Mucosa of stomach (tissue), 1 donor: Measurements from ENCODE around the gene DNAJC5G.

Experiments
- H3K27me3 ChIP-seq: one replicate; pipeline ENCODE4 v1.7.0; 2013; ENCODE audit warnings: mild to moderate bottlenecking, low read length; ENCODE audit not compliant: control insufficient read depth, insufficient read depth
- H3K36me3 ChIP-seq: one replicate; pipeline ENCODE4 v1.7.0; 2013; ENCODE audit warnings: low read length; ENCODE audit not compliant: control insufficient read depth, insufficient read depth
- H3K4me1 ChIP-seq: one replicate; pipeline ENCODE4 v1.7.0; 2013; ENCODE audit warnings: mild to moderate bottlenecking, low read length; ENCODE audit not compliant: control insufficient read depth, insufficient read depth
- H3K4me3 ChIP-seq: one replicate; pipeline ENCODE4 v1.7.0; 2013; ENCODE audit warnings: low read length
- H3K9ac ChIP-seq: one replicate; pipeline ENCODE4 v1.7.0; 2013; ENCODE audit warnings: mild to moderate bottlenecking, low read length, moderate library complexity
- H3K9me3 ChIP-seq: one replicate; pipeline ENCODE4 v1.7.0; 2013; ENCODE audit warnings: mild to moderate bottlenecking, low read length, moderate library complexity; ENCODE audit not compliant: control insufficient read depth
- donor health status: Pancreatic carcinoma.

The DNAJC5G gene

GRCh38 chr2:27275211-27276150 is at the start of gene DNAJC5G:
Gene DNAJC5G, plus strand, starts transcription at chr2:27275433. Its CDS starts 1,296 bp downstream, at chr2:27276729.
- H3K9me3 ChIP-seq, result no peaks in the 10 kb centered on the region
- no peak within 1 kb of the TSS for H3K9ac ChIP-seq
- no peaks in the 10 kb centered on the region for H3K4me1 ChIP-seq
- H3K27me3 ChIP-seq, result peaks cover 10% of the 10 kb centered on the region
- no peak within 1 kb of the TSS for H3K4me3 ChIP-seq
- H3K36me3 ChIP-seq, result no peaks in the 10 kb centered on the region

- Histone ChIP-seq H3K4me1 (no peaks in the 10 kb centered on the region), H3K9me3 (no peaks in the 10 kb centered on the region), H3K27me3 (no peaks in the 10 kb centered on the region), H3K9ac (no peak overlapping the region), H3K4me3 (no peak overlapping the region), H3K36me3 (peaks cover 7% of the 10 kb centered on the region)
Measured at GRCh38 chr2:27225526-27225925, 49.7 kb upstream of the DNAJC5G start.

GRCh38 chr2:27227501-27227900 is 47.7 kb upstream of the DNAJC5G start:
- no peaks in the 10 kb centered on the region for H3K4me1 ChIP-seq
- no peaks in the 10 kb centered on the region for H3K27me3 ChIP-seq
- no peak overlapping the region for H3K9ac ChIP-seq
- H3K4me3 ChIP-seq, result no peak overlapping the region
- peaks cover 15% of the 10 kb centered on the region for H3K36me3 ChIP-seq
- no peaks in the 10 kb centered on the region for H3K9me3 ChIP-seq

- H3K9me3 ChIP-seq, result no peaks in the 10 kb centered on the region
Measured at GRCh38 chr2:27231921-27232320, 43.3 kb upstream of the DNAJC5G start.

GRCh38 chr2:27233341-27233740 is 41.9 kb upstream of the DNAJC5G start:
- H3K4me3 ChIP-seq, result no peak overlapping the region
- no peaks in the 10 kb centered on the region for H3K27me3 ChIP-seq
- no peaks in the 10 kb centered on the region for H3K4me1 ChIP-seq
- no peaks in the 10 kb centered on the region for H3K9me3 ChIP-seq
- peaks cover 38% of the 10 kb centered on the region for H3K36me3 ChIP-seq
- no peak overlapping the region for H3K9ac ChIP-seq

More at GRCh38 chr2:27231921-27232320, 43.3 kb upstream of the DNAJC5G start:
- Histone ChIP-seq H3K4me1 (no peaks in the 10 kb centered on the region), H3K4me3 (no peak overlapping the region), H3K36me3 (peaks cover 28% of the 10 kb centered on the region), H3K9ac (no peak overlapping the region), H3K27me3 (no peaks in the 10 kb centered on the region)

GRCh38 chr2:27236136-27236535 is 39.1 kb upstream of the DNAJC5G start:
- Histone ChIP-seq H3K4me3 (no peak overlapping the region), H3K27me3 (no peaks in the 10 kb centered on the region), H3K36me3 (peaks cover 38% of the 10 kb centered on the region), H3K4me1 (no peaks in the 10 kb centered on the region), H3K9ac (no peak overlapping the region), H3K9me3 (no peaks in the 10 kb centered on the region)

- H3K4me1 ChIP-seq, result no peaks in the 10 kb centered on the region
- H3K36me3 ChIP-seq, result peaks cover 34% of the 10 kb centered on the region
- H3K4me3 ChIP-seq, result no peak overlapping the region
- no peaks in the 10 kb centered on the region for H3K27me3 ChIP-seq
- no peak overlapping the region for H3K9ac ChIP-seq
- H3K9me3 ChIP-seq, result no peaks in the 10 kb centered on the region
Measured at GRCh38 chr2:27236626-27237025, 38.6 kb upstream of the DNAJC5G start.

GRCh38 chr2:27237341-27237945 is 37.8 kb upstream of the DNAJC5G start:
- Histone ChIP-seq H3K9ac (no peak overlapping the region), H3K36me3 (peaks cover 29% of the 10 kb centered on the region), H3K4me3 (no peak overlapping the region), H3K27me3 (no peaks in the 10 kb centered on the region), H3K9me3 (no peaks in the 10 kb centered on the region), H3K4me1 (no peaks in the 10 kb centered on the region)

- Histone ChIP-seq H3K4me3 (no peak overlapping the region), H3K36me3 (peaks cover 20% of the 10 kb centered on the region), H3K9ac (no peak overlapping the region), H3K4me1 (no peaks in the 10 kb centered on the region), H3K27me3 (no peaks in the 10 kb centered on the region), H3K9me3 (no peaks in the 10 kb centered on the region)
Measured at GRCh38 chr2:27238976-27239375, 36.3 kb upstream of the DNAJC5G start.

- Histone ChIP-seq H3K36me3 (peaks cover 9% of the 10 kb centered on the region), H3K27me3 (no peaks in the 10 kb centered on the region), H3K9ac (no peak overlapping the region), H3K9me3 (no peaks in the 10 kb centered on the region), H3K4me1 (no peaks in the 10 kb centered on the region), H3K4me3 (no peak overlapping the region)
Measured at GRCh38 chr2:27240406-27240805, 34.8 kb upstream of the DNAJC5G start.

GRCh38 chr2:27241761-27242613 is 33.2 kb upstream of the DNAJC5G start:
- H3K9ac ChIP-seq, result no peak overlapping the region
- no peaks in the 10 kb centered on the region for H3K4me1 ChIP-seq
- H3K4me3 ChIP-seq, result no peak overlapping the region
- no peaks in the 10 kb centered on the region for H3K27me3 ChIP-seq
- peaks cover 9% of the 10 kb centered on the region for H3K36me3 ChIP-seq
- no peaks in the 10 kb centered on the region for H3K9me3 ChIP-seq

GRCh38 chr2:27242614-27242951 is 32.6 kb upstream of the DNAJC5G start:
- Histone ChIP-seq H3K9me3 (no peaks in the 10 kb centered on the region), H3K36me3 (peaks cover 6% of the 10 kb centered on the region), H3K27me3 (no peaks in the 10 kb centered on the region), H3K4me3 (no peak overlapping the region), H3K9ac (no peak overlapping the region), H3K4me1 (no peaks in the 10 kb centered on the region)
